ENCODE measurements around the gene HDAC9. TPM values are rescaled to one million over a fixed set of nuclear protein-coding genes. Genes with fewer than 3 reads are reported as not detected.

Gene HDAC9
- total RNA-seq, 1 experiment from 2014 or later: 19.5 TPM

GRCh38 chr7:18873734-18874336 is 378.3 kb downstream of the HDAC9 start:
- in situ Hi-C loops (cut with HindIII; ENCODE audit: low pct_unique_long_range_greater_than_20kb, low sequenced_read_pairs): no loop called here
- no peak for DNase-seq (ENCODE audit: low read depth)

- no peak for DNase-seq (ENCODE audit: low read depth)
- in situ Hi-C loops (cut with HindIII; ENCODE audit: low pct_unique_long_range_greater_than_20kb, low sequenced_read_pairs): no loop called here
Measured at GRCh38 chr7:18874880-18875279, 379.3 kb downstream of the HDAC9 start.

GRCh38 chr7:18877874-18878273 is 382.3 kb downstream of the HDAC9 start:
- in situ Hi-C loops (cut with HindIII; ENCODE audit: low pct_unique_long_range_greater_than_20kb, low sequenced_read_pairs): no loop called here
- DNase-seq (ENCODE audit: low read depth): no peak

- no peak for DNase-seq (ENCODE audit: low read depth)
- in situ Hi-C loops (cut with HindIII; ENCODE audit: low pct_unique_long_range_greater_than_20kb, low sequenced_read_pairs): no loop called here
Measured at GRCh38 chr7:18886832-18887231, 391.3 kb downstream of the HDAC9 start.

- in situ Hi-C loops (cut with HindIII; ENCODE audit: low pct_unique_long_range_greater_than_20kb, low sequenced_read_pairs): no loop called here
Measured at GRCh38 chr7:18889436-18889835, 393.9 kb downstream of the HDAC9 start.

GRCh38 chr7:18890134-18890533 is 394.6 kb downstream of the HDAC9 start:
- in situ Hi-C loops (cut with HindIII; ENCODE audit: low pct_unique_long_range_greater_than_20kb, low sequenced_read_pairs): no loop called here
- no peak for DNase-seq (ENCODE audit: low read depth)

More at GRCh38 chr7:18889436-18889835, 393.9 kb downstream of the HDAC9 start:
- no peak for DNase-seq (ENCODE audit: low read depth)

GRCh38 chr7:18890885-18891621 is 395.5 kb downstream of the HDAC9 start:
- in situ Hi-C loops (cut with HindIII; ENCODE audit: low pct_unique_long_range_greater_than_20kb, low sequenced_read_pairs): no loop called here
- DNase-seq (ENCODE audit: low read depth): no peak

GRCh38 chr7:18893156-18893555 is 397.6 kb downstream of the HDAC9 start:
- DNase-seq (ENCODE audit: low read depth): no peak
- in situ Hi-C loops (cut with HindIII; ENCODE audit: low pct_unique_long_range_greater_than_20kb, low sequenced_read_pairs): no loop called here

- no peak for DNase-seq (ENCODE audit: low read depth)
- in situ Hi-C loops (cut with HindIII; ENCODE audit: low pct_unique_long_range_greater_than_20kb, low sequenced_read_pairs): no loop called here
Measured at GRCh38 chr7:18894155-18894554, 398.6 kb downstream of the HDAC9 start.

GRCh38 chr7:18895456-18895855 is 399.9 kb downstream of the HDAC9 start:
- in situ Hi-C loops (cut with HindIII; ENCODE audit: low pct_unique_long_range_greater_than_20kb, low sequenced_read_pairs): no loop called here
- peak; percentile 27 for DNase-seq (ENCODE audit: low read depth)

- in situ Hi-C loops (cut with HindIII; ENCODE audit: low pct_unique_long_range_greater_than_20kb, low sequenced_read_pairs): no loop called here
- DNase-seq (ENCODE audit: low read depth): no peak
Measured at GRCh38 chr7:18896343-18896975, 400.9 kb downstream of the HDAC9 start.

GRCh38 chr7:18900236-18900635 is 404.7 kb downstream of the HDAC9 start:
- in situ Hi-C loops (cut with HindIII; ENCODE audit: low pct_unique_long_range_greater_than_20kb, low sequenced_read_pairs): no loop called here
- DNase-seq (ENCODE audit: low read depth): no peak

- DNase-seq (ENCODE audit: low read depth): no peak
- in situ Hi-C loops (cut with HindIII; ENCODE audit: low pct_unique_long_range_greater_than_20kb, low sequenced_read_pairs): no loop called here
Measured at GRCh38 chr7:18900803-18901202, 405.3 kb downstream of the HDAC9 start.

- no peak for DNase-seq (ENCODE audit: low read depth)
- in situ Hi-C loops (cut with HindIII; ENCODE audit: low pct_unique_long_range_greater_than_20kb, low sequenced_read_pairs): no loop called here
Measured at GRCh38 chr7:18901351-18901750, 405.8 kb downstream of the HDAC9 start.

- DNase-seq (ENCODE audit: low read depth): no peak
- in situ Hi-C loops (cut with HindIII; ENCODE audit: low pct_unique_long_range_greater_than_20kb, low sequenced_read_pairs): no loop called here
Measured at GRCh38 chr7:18901982-18902421, 406.5 kb downstream of the HDAC9 start.

- in situ Hi-C loops (cut with HindIII; ENCODE audit: low pct_unique_long_range_greater_than_20kb, low sequenced_read_pairs): no loop called here
- no peak for DNase-seq (ENCODE audit: low read depth)
Measured at GRCh38 chr7:18902892-18903291, 407.3 kb downstream of the HDAC9 start.

- no peak for DNase-seq (ENCODE audit: low read depth)
- in situ Hi-C loops (cut with HindIII; ENCODE audit: low pct_unique_long_range_greater_than_20kb, low sequenced_read_pairs): no loop called here
Measured at GRCh38 chr7:18903695-18904094, 408.1 kb downstream of the HDAC9 start.

- in situ Hi-C loops (cut with HindIII; ENCODE audit: low pct_unique_long_range_greater_than_20kb, low sequenced_read_pairs): no loop called here
- no peak for DNase-seq (ENCODE audit: low read depth)
Measured at GRCh38 chr7:18905316-18905943, 409.9 kb downstream of the HDAC9 start.

- in situ Hi-C loops (cut with HindIII; ENCODE audit: low pct_unique_long_range_greater_than_20kb, low sequenced_read_pairs): no loop called here
- DNase-seq (ENCODE audit: low read depth): no peak
Measured at GRCh38 chr7:18906901-18907300, 411.4 kb downstream of the HDAC9 start.

Measured in Caki2 (cell line).